ENCODE measurements around the gene RHOJ. TPM values are rescaled to one million over a fixed set of nuclear protein-coding genes. Genes with fewer than 3 reads are reported as not detected.

The RHOJ gene
- total and polyA plus RNA-seq, 2 of the 13 experiments (the other 11 are each of a cell fraction or from before 2014, with no cell fraction given) = 0.22 to 1.3 TPM

DNA sequence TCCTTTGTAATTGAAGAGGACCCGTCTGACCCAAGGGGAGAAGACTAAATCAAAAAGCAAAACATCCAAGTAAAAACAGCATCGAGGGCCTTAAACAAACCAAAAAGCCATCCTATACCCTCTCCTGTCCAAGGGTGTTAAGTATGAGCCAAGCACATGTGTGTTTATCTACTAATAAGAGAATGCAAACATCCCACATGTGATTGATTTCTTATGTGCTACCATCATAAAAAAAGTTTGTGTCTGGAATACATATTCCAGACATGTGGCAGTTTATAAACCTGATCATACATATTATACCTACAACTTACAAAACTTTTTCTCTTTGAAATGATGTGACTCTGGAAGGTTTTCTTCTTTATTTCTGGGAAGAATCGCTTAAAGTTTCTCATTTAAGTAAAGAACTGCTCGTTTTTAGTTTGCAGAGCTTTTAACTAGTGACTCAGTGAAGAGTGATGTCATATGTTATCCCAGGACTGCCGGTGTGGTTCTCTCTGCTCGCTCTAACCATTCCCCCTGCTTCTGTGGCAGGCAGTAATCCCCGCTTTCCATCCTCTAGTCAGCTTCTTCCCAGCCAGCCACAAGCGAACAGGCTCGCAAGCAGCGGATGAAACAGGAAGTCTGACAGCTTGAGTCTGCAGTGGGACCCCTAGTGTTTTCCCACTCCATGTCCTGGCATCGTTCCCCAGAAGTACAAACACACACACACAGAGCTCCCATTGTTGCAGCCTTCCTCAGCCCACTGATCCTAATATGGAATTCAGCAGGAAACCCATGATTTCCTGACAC lies 431 bp upstream of the RHOJ start (continued):
- no peak for TF ChIP-seq ARNT2 (CRISPR knock-in tag; IDR thresholded peaks at IDR 0.05; ENCODE audit: low read depth)
- TF ChIP-seq ZNF343 (CRISPR knock-in tag; IDR thresholded peaks at IDR 0.05) = no peak
- TF ChIP-seq ETV5 (CRISPR knock-in tag; IDR thresholded peaks at IDR 0.05; ENCODE audit: borderline replicate concordance) = peak; percentile 76
- TF ChIP-seq ATRX (CRISPR knock-in tag; IDR thresholded peaks at IDR 0.05; ENCODE audit: borderline replicate concordance) = no peak
- peak; percentile 37; the same call in 1 of the 2 replicates for TF ChIP-seq MIER2 (CRISPR knock-in tag; IDR thresholded peaks at IDR 0.05)
- TF ChIP-seq MXI1 (IDR thresholded peaks at IDR 0.05; ENCODE audit: borderline replicate concordance, low read depth, low read length) = no peak
- TF ChIP-seq, protein P1, sequence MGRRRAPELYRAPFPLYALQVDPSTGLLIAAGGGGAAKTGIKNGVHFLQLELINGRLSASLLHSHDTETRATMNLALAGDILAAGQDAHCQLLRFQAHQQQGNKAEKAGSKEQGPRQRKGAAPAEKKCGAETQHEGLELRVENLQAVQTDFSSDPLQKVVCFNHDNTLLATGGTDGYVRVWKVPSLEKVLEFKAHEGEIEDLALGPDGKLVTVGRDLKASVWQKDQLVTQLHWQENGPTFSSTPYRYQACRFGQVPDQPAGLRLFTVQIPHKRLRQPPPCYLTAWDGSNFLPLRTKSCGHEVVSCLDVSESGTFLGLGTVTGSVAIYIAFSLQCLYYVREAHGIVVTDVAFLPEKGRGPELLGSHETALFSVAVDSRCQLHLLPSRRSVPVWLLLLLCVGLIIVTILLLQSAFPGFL (CRISPR knock-in tag; IDR thresholded peaks at IDR 0.05) = no peak
- TF ChIP-seq GATAD2A (CRISPR knock-in tag; IDR thresholded peaks at IDR 0.05) = peak; percentile 86
- TF ChIP-seq, protein P2, sequence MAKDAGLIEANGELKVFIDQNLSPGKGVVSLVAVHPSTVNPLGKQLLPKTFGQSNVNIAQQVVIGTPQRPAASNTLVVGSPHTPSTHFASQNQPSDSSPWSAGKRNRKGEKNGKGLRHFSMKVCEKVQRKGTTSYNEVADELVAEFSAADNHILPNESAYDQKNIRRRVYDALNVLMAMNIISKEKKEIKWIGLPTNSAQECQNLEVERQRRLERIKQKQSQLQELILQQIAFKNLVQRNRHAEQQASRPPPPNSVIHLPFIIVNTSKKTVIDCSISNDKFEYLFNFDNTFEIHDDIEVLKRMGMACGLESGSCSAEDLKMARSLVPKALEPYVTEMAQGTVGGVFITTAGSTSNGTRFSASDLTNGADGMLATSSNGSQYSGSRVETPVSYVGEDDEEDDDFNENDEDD (CRISPR knock-in tag; IDR thresholded peaks at IDR 0.05; ENCODE audit: borderline replicate concordance) = no peak
- TF ChIP-seq RBAK (CRISPR knock-in tag; IDR thresholded peaks at IDR 0.05) = no peak
- TF ChIP-seq, protein P3, sequence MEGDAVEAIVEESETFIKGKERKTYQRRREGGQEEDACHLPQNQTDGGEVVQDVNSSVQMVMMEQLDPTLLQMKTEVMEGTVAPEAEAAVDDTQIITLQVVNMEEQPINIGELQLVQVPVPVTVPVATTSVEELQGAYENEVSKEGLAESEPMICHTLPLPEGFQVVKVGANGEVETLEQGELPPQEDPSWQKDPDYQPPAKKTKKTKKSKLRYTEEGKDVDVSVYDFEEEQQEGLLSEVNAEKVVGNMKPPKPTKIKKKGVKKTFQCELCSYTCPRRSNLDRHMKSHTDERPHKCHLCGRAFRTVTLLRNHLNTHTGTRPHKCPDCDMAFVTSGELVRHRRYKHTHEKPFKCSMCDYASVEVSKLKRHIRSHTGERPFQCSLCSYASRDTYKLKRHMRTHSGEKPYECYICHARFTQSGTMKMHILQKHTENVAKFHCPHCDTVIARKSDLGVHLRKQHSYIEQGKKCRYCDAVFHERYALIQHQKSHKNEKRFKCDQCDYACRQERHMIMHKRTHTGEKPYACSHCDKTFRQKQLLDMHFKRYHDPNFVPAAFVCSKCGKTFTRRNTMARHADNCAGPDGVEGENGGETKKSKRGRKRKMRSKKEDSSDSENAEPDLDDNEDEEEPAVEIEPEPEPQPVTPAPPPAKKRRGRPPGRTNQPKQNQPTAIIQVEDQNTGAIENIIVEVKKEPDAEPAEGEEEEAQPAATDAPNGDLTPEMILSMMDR (CRISPR knock-in tag; IDR thresholded peaks at IDR 0.05) = peak; percentile 64
- no peak for TF ChIP-seq ZNF569 (CRISPR knock-in tag; IDR thresholded peaks at IDR 0.05; ENCODE audit: borderline replicate concordance)
- TF ChIP-seq NR2F6 (IDR thresholded peaks at IDR 0.05) = no peak
- no peak for TF ChIP-seq NR2F6 (CRISPR knock-in tag; IDR thresholded peaks at IDR 0.05)
- no peak for TF ChIP-seq KMT2B (CRISPR knock-in tag; IDR thresholded peaks at IDR 0.05)
- TF ChIP-seq, protein P4, sequence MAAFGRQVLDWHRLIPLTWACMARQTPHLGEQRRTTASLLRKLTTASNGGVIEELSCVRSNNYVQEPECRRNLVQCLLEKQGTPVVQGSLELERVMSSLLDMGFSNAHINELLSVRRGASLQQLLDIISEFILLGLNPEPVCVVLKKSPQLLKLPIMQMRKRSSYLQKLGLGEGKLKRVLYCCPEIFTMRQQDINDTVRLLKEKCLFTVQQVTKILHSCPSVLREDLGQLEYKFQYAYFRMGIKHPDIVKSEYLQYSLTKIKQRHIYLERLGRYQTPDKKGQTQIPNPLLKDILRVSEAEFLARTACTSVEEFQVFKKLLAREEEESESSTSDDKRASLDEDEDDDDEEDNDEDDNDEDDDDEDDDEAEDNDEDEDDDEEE (CRISPR knock-in tag; IDR thresholded peaks at IDR 0.05) = no peak
- no peak for TF ChIP-seq TCF7L2 (IDR thresholded peaks at IDR 0.05; ENCODE audit: low read depth, low read length)
- TF ChIP-seq, protein P5, sequence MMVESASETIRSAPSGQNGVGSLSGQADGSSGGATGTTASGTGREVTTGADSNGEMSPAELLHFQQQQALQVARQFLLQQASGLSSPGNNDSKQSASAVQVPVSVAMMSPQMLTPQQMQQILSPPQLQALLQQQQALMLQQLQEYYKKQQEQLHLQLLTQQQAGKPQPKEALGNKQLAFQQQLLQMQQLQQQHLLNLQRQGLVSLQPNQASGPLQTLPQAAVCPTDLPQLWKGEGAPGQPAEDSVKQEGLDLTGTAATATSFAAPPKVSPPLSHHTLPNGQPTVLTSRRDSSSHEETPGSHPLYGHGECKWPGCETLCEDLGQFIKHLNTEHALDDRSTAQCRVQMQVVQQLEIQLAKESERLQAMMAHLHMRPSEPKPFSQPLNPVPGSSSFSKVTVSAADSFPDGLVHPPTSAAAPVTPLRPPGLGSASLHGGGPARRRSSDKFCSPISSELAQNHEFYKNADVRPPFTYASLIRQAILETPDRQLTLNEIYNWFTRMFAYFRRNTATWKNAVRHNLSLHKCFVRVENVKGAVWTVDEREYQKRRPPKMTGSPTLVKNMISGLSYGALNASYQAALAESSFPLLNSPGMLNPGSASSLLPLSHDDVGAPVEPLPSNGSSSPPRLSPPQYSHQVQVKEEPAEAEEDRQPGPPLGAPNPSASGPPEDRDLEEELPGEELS (CRISPR knock-in tag; IDR thresholded peaks at IDR 0.05) = peak; percentile 38
- no peak for TF ChIP-seq MIER3 (CRISPR knock-in tag; IDR thresholded peaks at IDR 0.05; ENCODE audit: borderline replicate concordance)
